Trophoblast cell (in vitro differentiated cells and primary cell): Measurements from ENCODE around the gene ABLIM1.

ENCODE experiments used
- DNase-seq, 2 donors: peaks; one replicate each; pipeline ENCODE4 v3.0.0-alpha.2; 2016
- H2AFZ ChIP-seq: 2 replicates; pipeline ENCODE4 v1.6.1; 2013; ENCODE audit warnings: low read length, moderate library complexity, mild to moderate bottlenecking; ENCODE audit not compliant: insufficient read depth, poor library complexity
- H2AK5ac ChIP-seq: 2 replicates; pipeline ENCODE4 v1.6.1; 2013; ENCODE audit warnings: mild to moderate bottlenecking, low read length
- H2BK120ac ChIP-seq: 2 replicates; pipeline ENCODE4 v1.6.1; 2013; ENCODE audit warnings: low read length, mild to moderate bottlenecking, moderate library complexity; ENCODE audit not compliant: insufficient read depth, poor library complexity
- H2BK12ac ChIP-seq: 2 replicates; pipeline ENCODE4 v1.6.1; 2013; ENCODE audit warnings: mild to moderate bottlenecking, low read length, moderate library complexity
- H2BK5ac ChIP-seq: 2 replicates; pipeline ENCODE4 v1.6.1; 2013; ENCODE audit warnings: low read length, low read depth, moderate library complexity, mild to moderate bottlenecking; ENCODE audit not compliant: poor library complexity
- H3K14ac ChIP-seq: 2 replicates; pipeline ENCODE4 v1.6.1; 2013; ENCODE audit warnings: mild to moderate bottlenecking, low read length
- H3K18ac ChIP-seq: 2 replicates; pipeline ENCODE4 v1.6.1; 2013; ENCODE audit warnings: mild to moderate bottlenecking, low read length
- H3K23ac ChIP-seq: 2 replicates; pipeline ENCODE4 v1.6.1; 2013; ENCODE audit warnings: low read length
- H3K27ac ChIP-seq: 2 replicates; pipeline ENCODE4 v1.5.1; 2013; ENCODE audit warnings: low read depth, mild to moderate bottlenecking, inconsistent platforms, low read length, moderate library complexity
- H3K27me3 ChIP-seq: 2 replicates; pipeline ENCODE4 v1.6.1; 2013; ENCODE audit warnings: inconsistent platforms, mild to moderate bottlenecking, low read length, moderate library complexity; ENCODE audit not compliant: insufficient read depth
- H3K36me3 ChIP-seq, 2 experiments: 1 replicate in 1 of 2; 2 replicates in 1 of 2; pipeline ENCODE4 v1.6.1; 2013; ENCODE audit warnings: low read length in 2 of 2, mild to moderate bottlenecking in 2 of 2, moderate library complexity in 1 of 2; ENCODE audit not compliant: insufficient read depth in 2 of 2, control insufficient read depth in 1 of 2
- H3K4ac ChIP-seq: 2 replicates; pipeline ENCODE4 v1.6.1; 2013; ENCODE audit warnings: low read depth, mild to moderate bottlenecking, low read length, moderate library complexity
- H3K4me1 ChIP-seq, 2 experiments: 1 replicate in 1 of 2; 2 replicates in 1 of 2; pipeline ENCODE4 v1.6.1; 2013; ENCODE audit warnings: low read length in 2 of 2, mild to moderate bottlenecking in 2 of 2, moderate library complexity in 1 of 2; ENCODE audit not compliant: insufficient read depth in 2 of 2, control insufficient read depth in 1 of 2
- H3K4me2 ChIP-seq: 2 replicates; pipeline ENCODE4 v1.6.1; 2013; ENCODE audit warnings: inconsistent platforms, mild to moderate bottlenecking, low read length, moderate library complexity
- H3K4me3 ChIP-seq: 2 replicates; pipeline ENCODE4 v1.5.1; 2013; ENCODE audit warnings: mild to moderate bottlenecking, low read depth, low read length, inconsistent platforms
- H3K79me1 ChIP-seq: one replicate; pipeline ENCODE4 v1.6.1; 2013; ENCODE audit warnings: low read length
- H3K79me2 ChIP-seq: 2 replicates; pipeline ENCODE4 v1.6.1; 2013; ENCODE audit warnings: low read length, mild to moderate bottlenecking; ENCODE audit not compliant: control insufficient read depth, insufficient read depth, poor library complexity
- H3K9ac ChIP-seq: 2 replicates; pipeline ENCODE4 v1.6.1; 2013; ENCODE audit warnings: mild to moderate bottlenecking, low read length
- H3K9me3 ChIP-seq: 2 replicates; pipeline ENCODE4 v1.6.1; 2013; ENCODE audit warnings: low read depth, mild to moderate bottlenecking, control low read depth, inconsistent platforms, low read length; ENCODE audit not compliant: insufficient read depth
- H4K12ac ChIP-seq: 2 replicates; pipeline ENCODE4 v1.6.1; 2013; ENCODE audit warnings: low read depth, mild to moderate bottlenecking, low read length, moderate library complexity
- H4K8ac ChIP-seq: 2 replicates; pipeline ENCODE4 v1.6.1; 2013; ENCODE audit warnings: low read depth, mild to moderate bottlenecking, low read length, moderate library complexity
- H4K91ac ChIP-seq: one replicate; pipeline ENCODE4 v1.6.1; 2013; ENCODE audit warnings: low read depth, mild to moderate bottlenecking, low read length, moderate library complexity
- whole genome bisulfite sequencing: extraction: QIAGEN DNeasy Blood & Tissue Kit; methylation state at CpG from one replicate; pipeline ENCODE4 v1.1.7; 2013; ENCODE audit warnings: missing lambda C conversion rate; ENCODE audit not compliant: insufficient read length, insufficient coverage; ENCODE audit errors: extremely low coverage; 5-methylcytosine and 5-hydroxymethylcytosine counted together

The ABLIM1 gene

DNA sequence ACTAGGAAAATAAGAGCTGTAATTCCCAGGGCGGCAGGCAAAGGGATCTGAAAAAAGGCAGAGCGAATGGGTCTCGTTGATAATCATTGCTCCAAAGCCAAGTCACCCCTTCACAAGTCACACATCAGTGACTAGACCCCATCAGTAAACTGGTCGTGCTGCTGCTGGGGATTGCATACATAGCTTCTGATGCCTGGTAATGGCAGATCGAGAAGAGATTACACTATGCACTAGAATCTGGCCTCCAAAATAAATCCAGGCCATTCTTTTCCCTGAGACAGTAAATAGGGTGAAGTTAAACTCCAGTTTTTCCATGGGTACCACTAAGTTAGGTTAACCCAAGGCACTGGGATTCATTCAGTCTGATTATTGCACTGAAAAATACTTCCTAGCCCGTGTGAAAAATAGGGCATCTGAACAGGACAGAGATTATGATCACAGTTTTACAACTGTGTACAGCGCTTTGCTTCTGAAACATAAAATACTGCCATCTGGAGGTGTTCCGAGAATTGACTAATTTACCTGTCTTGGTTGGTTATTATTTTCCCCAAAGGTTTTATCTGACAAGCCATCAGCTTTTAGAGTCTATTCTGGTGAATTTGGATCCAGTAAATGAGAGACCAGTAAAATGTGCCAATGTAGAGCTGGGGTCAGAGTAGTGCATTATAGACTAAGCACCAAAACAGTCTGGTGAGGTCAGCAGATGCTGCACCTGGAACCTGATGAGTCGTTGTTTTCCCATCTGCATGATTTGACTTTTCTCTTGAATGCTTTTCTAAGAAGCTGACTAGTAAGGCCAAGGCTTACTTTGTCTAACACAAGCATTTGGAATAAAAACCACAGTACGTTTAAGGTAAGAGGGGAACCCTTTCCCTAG is 170.9 kb downstream of the ABLIM1 start:
- Histone ChIP-seq H3K27ac (no peak overlapping the region), H4K91ac (no peak overlapping the region), H4K8ac (no peak overlapping the region), H2AK5ac (no peak overlapping the region), H2AFZ (no peak overlapping the region), H3K18ac (no peak overlapping the region), H3K9ac (no peak overlapping the region), H3K4me3 (no peak overlapping the region), H2BK5ac (no peak overlapping the region), H3K9me3 (no peaks in the 10 kb centered on the region), H3K79me1 (no peaks in the 10 kb centered on the region), H3K4me2 (no peak overlapping the region), H2BK12ac (peak overlapping the region; percentile 15), H3K4me1 (peaks cover 0 to 4% of the 10 kb centered on the region in 2 experiments), H3K36me3 (peaks cover 0 to 5% of the 10 kb centered on the region in 2 experiments), H3K79me2 (no peaks in the 10 kb centered on the region), H3K4ac (no peak overlapping the region), H3K27me3 (no peaks in the 10 kb centered on the region), H3K23ac (no peak overlapping the region), H3K14ac (no peak overlapping the region), H2BK120ac (no peak overlapping the region), H4K12ac (no peak overlapping the region)
- no CpG with 5 or more reads among the region's 10 CpGs for WGBS
- DNase-seq = peak in 1 of 2 donors; percentile 34

DNA sequence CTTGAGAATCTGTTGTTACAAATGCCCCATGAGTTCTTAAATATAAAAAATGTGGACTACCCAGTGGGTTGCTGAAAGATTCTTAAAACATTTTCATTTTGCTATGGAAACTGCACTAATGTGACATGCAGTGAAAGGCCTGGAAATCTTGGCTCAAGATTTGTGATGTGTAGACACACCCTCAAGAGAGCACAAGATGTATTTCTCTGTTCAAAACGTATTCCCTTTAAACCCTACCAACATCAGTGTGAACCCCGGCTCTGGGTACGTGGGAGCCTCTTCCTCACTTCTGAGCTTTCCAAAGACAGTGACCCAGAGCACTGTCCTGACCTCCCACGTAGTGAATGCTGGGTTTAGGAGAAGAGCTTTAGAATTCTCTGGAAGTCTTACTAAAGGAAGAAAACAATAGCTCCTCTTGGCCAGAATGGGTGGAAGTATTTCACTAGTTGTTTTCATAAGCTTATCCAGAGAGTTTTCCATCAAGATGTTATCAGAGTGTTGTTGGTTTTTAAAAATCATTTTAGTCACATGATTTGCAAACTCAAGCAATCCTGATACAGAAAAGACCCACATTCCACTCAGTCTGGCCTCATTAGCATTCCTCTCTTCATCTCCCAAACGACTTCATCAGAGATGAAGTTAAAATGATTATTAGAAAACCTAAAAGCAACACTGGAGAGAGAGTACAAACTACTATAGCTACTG is 172.2 kb downstream of the ABLIM1 start:
- Histone ChIP-seq H4K91ac (no peak overlapping the region), H3K23ac (no peak overlapping the region), H3K36me3 (peaks cover 0 to 5% of the 10 kb centered on the region in 2 experiments), H3K27me3 (no peaks in the 10 kb centered on the region), H3K18ac (no peak overlapping the region), H2BK5ac (no peak overlapping the region), H3K9me3 (no peaks in the 10 kb centered on the region), H4K12ac (no peak overlapping the region), H3K27ac (no peak overlapping the region), H3K4me1 (peaks cover 0 to 4% of the 10 kb centered on the region in 2 experiments), H3K14ac (no peak overlapping the region), H3K79me2 (no peaks in the 10 kb centered on the region), H2BK120ac (no peak overlapping the region), H4K8ac (no peak overlapping the region), H3K79me1 (no peaks in the 10 kb centered on the region), H3K4ac (no peak overlapping the region), H2BK12ac (no peak overlapping the region), H3K4me3 (no peak overlapping the region), H3K4me2 (no peak overlapping the region), H2AFZ (no peak overlapping the region), H2AK5ac (no peak overlapping the region), H3K9ac (no peak overlapping the region)
- no CpG with 5 or more reads among the region's 5 CpGs for WGBS
- DNase-seq = no peak

DNA sequence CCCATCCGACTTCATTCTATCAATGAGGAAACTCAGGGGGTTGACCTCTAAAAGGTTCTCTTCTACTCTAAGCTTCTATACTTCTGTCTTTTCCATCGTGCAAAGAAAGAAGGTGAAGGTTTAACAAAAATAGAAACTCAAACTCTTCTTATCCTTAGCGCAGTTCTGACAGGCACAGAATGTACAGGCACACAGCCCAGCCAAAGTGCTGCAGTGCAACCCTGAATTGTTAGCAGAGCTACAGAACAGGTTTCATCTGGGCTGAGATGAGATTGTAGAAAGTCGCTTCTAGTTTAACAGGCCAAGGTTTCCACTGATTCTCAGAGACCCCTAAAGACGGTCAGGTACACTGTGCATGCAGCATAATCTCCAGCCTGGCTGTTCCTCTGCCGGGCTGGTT is 174.5 kb downstream of the ABLIM1 start:
- H3K9me3 ChIP-seq = no peaks in the 10 kb centered on the region
- H2BK12ac ChIP-seq = no peak overlapping the region
- H3K23ac ChIP-seq = no peak overlapping the region
- no peak overlapping the region for H4K91ac ChIP-seq
- no peaks in the 10 kb centered on the region for H3K27me3 ChIP-seq
- H2AK5ac ChIP-seq = no peak overlapping the region
- no peak overlapping the region for H2BK5ac ChIP-seq
- no peaks in the 10 kb centered on the region for H3K4me1 ChIP-seq
- no peak overlapping the region for H3K18ac ChIP-seq
- no peak for DNase-seq
- H3K79me1 ChIP-seq = no peaks in the 10 kb centered on the region
- H3K27ac ChIP-seq = no peak overlapping the region
- H2BK120ac ChIP-seq = no peak overlapping the region
- no peak overlapping the region for H3K4ac ChIP-seq
- H4K12ac ChIP-seq = no peak overlapping the region
- H3K9ac ChIP-seq = no peak overlapping the region
- peaks cover 0 to 5% of the 10 kb centered on the region in 2 experiments for H3K36me3 ChIP-seq
- no peak overlapping the region for H3K4me3 ChIP-seq
- no peak overlapping the region for H4K8ac ChIP-seq
- H3K14ac ChIP-seq = no peak overlapping the region
- H3K4me2 ChIP-seq = no peak overlapping the region
- no peaks in the 10 kb centered on the region for H3K79me2 ChIP-seq
- WGBS = no CpG with 5 or more reads among the region's 6 CpGs
- H2AFZ ChIP-seq = no peak overlapping the region

DNA sequence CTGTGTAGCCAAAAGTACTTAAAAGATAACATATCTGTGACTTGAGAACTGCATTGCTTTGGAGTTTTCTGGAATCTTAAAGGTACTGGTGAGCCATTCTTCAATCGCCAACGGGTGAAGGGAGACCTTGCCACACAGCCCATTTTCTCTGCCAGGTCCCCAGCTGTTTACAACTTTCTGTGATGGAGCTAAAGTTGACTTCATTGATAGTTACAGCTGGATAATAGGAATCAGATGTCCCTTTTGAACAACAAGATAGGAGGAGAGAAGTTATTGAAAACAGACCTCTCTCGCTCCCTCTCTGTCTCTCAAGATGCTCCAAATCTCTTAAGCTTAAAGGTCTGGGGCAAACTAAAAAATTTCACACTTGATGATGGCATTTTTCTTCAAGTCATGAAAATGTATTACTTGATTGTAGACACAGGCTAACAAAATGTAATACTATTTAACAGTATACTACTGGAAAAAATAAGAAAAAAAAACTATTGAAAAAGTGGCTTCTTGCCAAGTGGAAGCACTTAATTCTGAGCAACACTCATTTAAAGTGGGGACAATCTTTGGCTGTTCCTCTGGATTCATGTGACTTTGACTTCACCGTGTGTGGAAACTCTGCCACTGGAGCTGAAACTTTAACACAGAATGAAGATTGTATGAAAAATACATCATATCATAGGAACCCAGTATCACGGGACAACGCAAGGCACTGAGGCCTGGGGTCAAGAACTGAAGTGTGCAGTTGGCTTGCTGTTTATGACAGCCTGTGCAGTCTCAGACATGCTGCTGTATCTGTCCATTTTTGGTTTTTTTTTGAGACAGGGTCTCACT is 175.4 kb downstream of the ABLIM1 start:
- H3K4me3 ChIP-seq = no peak overlapping the region
- no peak overlapping the region for H2BK5ac ChIP-seq
- H3K4me1 ChIP-seq = no peaks in the 10 kb centered on the region
- no peaks in the 10 kb centered on the region for H3K9me3 ChIP-seq
- no peak overlapping the region for H3K4me2 ChIP-seq
- H3K23ac ChIP-seq = no peak overlapping the region
- H2AFZ ChIP-seq = no peak overlapping the region
- no peak overlapping the region for H3K18ac ChIP-seq
- no peaks in the 10 kb centered on the region for H3K79me2 ChIP-seq
- H3K79me1 ChIP-seq = no peaks in the 10 kb centered on the region
- H2BK120ac ChIP-seq = no peak overlapping the region
- no peaks in the 10 kb centered on the region for H3K27me3 ChIP-seq
- H2BK12ac ChIP-seq = no peak overlapping the region
- H4K8ac ChIP-seq = no peak overlapping the region
- H2AK5ac ChIP-seq = no peak overlapping the region
- peaks cover 0 to 5% of the 10 kb centered on the region in 2 experiments for H3K36me3 ChIP-seq
- no peak for DNase-seq
- H4K91ac ChIP-seq = no peak overlapping the region
- H3K9ac ChIP-seq = no peak overlapping the region
- H3K27ac ChIP-seq = no peak overlapping the region
- H3K4ac ChIP-seq = no peak overlapping the region
- no CpG with 5 or more reads among the region's 6 CpGs for WGBS
- H3K14ac ChIP-seq = no peak overlapping the region
- no peak overlapping the region for H4K12ac ChIP-seq
